Body of pancreas (tissue), 4 donors: ENCODE results near the gene ATXN7.

Experiments used
- CTCF ChIP-seq, 7 experiments: fragments of 450-650 bp in 4 of 7; fragments of 200-600 bp in 3 of 7; sonication (generic) in 3 of 7; IDR thresholded peaks; one replicate each; pipeline ENCODE4 v1.5.1; 2016 to 2019; ENCODE audit warnings: antibody characterized with exemption in 7 of 7
- POLR2A ChIP-seq, 3 donors: fragments of 450-650 bp; IDR thresholded peaks; one replicate each; pipeline ENCODE4 v1.6.1; 2016; ENCODE audit warnings: antibody characterized with exemption in 3 of 3, mild to moderate bottlenecking in 2 of 3

- TF ChIP-seq CTCF (IDR thresholded peaks at IDR 0.05): no peak
- no peak for TF ChIP-seq POLR2A (IDR thresholded peaks at IDR 0.05)
These were observed 80.0 kb downstream of the ATXN7 start for GRCh38 chr3:63943678-63944077.
